ENCODE data around the gene HAGH.

DNA sequence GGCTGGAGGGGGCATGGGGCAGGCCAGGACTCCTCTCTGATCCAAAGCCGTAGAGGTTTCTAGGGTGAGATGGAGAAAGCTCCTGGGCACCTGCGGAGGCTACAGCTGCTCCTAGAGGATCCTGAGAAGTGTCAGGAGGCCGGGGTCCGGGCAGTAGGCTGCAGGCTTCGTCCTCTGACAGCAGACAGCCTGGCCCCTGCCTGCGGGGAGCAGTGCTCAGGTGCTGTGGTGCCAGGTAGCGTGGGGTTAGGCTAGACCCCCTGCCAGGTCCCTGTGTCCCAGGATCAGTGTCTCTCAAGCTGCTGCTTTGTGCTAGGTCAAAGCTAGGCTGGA is 52.2 kb downstream of the HAGH start:
- TF ChIP-seq ZFP3 (CRISPR knock-in tag; IDR thresholded peaks at IDR 0.05) (no peak), CSDC2 (CRISPR knock-in tag; IDR thresholded peaks at IDR 0.05) (no peak), ARNTL (CRISPR knock-in tag; IDR thresholded peaks at IDR 0.05; ENCODE audit: borderline replicate concordance, low read depth) (no peak), ZNF8 (CRISPR knock-in tag; IDR thresholded peaks at IDR 0.05) (no peak)
- TF ChIP-seq, protein P1, sequence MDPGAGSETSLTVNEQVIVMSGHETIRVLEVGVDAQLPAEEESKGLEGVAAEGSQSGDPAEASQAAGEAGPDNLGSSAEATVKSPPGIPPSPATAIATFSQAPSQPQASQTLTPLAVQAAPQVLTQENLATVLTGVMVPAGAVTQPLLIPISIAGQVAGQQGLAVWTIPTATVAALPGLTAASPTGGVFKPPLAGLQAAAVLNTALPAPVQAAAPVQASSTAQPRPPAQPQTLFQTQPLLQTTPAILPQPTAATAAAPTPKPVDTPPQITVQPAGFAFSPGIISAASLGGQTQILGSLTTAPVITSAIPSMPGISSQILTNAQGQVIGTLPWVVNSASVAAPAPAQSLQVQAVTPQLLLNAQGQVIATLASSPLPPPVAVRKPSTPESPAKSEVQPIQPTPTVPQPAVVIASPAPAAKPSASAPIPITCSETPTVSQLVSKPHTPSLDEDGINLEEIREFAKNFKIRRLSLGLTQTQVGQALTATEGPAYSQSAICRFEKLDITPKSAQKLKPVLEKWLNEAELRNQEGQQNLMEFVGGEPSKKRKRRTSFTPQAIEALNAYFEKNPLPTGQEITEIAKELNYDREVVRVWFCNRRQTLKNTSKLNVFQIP (CRISPR knock-in tag; IDR thresholded peaks at IDR 0.05; ENCODE audit: borderline replicate concordance, low read depth) = no peak
- TF ChIP-seq, protein P2, sequence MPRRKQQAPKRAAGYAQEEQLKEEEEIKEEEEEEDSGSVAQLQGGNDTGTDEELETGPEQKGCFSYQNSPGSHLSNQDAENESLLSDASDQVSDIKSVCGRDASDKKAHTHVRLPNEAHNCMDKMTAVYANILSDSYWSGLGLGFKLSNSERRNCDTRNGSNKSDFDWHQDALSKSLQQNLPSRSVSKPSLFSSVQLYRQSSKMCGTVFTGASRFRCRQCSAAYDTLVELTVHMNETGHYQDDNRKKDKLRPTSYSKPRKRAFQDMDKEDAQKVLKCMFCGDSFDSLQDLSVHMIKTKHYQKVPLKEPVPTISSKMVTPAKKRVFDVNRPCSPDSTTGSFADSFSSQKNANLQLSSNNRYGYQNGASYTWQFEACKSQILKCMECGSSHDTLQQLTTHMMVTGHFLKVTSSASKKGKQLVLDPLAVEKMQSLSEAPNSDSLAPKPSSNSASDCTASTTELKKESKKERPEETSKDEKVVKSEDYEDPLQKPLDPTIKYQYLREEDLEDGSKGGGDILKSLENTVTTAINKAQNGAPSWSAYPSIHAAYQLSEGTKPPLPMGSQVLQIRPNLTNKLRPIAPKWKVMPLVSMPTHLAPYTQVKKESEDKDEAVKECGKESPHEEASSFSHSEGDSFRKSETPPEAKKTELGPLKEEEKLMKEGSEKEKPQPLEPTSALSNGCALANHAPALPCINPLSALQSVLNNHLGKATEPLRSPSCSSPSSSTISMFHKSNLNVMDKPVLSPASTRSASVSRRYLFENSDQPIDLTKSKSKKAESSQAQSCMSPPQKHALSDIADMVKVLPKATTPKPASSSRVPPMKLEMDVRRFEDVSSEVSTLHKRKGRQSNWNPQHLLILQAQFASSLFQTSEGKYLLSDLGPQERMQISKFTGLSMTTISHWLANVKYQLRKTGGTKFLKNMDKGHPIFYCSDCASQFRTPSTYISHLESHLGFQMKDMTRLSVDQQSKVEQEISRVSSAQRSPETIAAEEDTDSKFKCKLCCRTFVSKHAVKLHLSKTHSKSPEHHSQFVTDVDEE (CRISPR knock-in tag; IDR thresholded peaks at IDR 0.05) = no peak
- TF ChIP-seq, protein P3, sequence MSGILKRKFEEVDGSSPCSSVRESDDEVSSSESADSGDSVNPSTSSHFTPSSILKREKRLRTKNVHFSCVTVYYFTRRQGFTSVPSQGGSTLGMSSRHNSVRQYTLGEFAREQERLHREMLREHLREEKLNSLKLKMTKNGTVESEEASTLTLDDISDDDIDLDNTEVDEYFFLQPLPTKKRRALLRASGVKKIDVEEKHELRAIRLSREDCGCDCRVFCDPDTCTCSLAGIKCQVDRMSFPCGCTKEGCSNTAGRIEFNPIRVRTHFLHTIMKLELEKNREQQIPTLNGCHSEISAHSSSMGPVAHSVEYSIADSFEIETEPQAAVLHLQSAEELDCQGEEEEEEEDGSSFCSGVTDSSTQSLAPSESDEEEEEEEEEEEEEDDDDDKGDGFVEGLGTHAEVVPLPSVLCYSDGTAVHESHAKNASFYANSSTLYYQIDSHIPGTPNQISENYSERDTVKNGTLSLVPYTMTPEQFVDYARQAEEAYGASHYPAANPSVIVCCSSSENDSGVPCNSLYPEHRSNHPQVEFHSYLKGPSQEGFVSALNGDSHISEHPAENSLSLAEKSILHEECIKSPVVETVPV (CRISPR knock-in tag; IDR thresholded peaks at IDR 0.05) = no peak
